GM18499 (cell line): ENCODE data around the gene STK10.

Experiments
- ATAC-seq: cut with Tn5 transposase; IDR thresholded peaks from one replicate; pipeline ENCODE4 v1.9.1; 2021; ENCODE audit warnings: moderate number of reproducible peaks; ENCODE audit not compliant: insufficient read depth, unreplicated experiment

STK10 gene

DNA sequence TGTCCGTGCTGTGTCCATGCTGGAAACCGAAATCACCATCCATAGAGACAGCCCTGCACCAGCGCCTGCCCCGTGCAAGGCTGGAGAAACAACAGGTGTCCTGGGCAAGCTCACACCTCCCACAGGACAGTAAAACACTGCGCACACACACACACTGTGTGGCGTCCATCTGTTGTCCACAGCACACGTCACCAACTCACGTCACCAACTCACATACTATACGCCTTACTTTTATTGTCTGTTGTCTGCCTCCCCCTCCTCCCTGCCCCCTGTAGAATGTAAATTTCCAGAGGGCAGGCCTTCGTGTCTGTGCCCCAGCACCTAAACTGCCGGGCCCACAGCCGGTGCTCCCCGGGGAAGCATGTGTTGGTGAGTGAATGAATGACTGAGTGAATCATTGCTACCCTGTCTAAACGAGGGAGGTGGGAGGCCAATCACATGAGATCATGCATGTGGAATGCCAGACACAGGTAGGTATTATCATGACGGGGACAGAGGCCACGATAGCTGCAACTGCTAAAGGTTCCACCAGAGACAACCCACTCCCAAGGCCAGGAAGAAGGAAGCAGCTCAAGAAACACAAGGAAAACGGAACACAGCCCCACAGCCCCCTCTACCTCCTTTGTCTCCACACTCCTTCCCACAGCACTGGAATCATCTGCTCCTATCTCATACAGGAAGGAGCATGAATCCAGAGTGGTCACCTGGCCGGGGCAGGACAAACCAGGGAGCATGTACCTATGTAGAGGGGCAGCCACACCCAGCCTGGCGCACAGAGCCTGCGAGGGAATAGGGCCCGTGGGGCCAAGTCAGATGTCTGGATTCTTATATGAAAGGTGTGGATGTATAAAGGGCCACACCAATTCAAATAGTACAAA is 41.9 kb downstream of the STK10 start:
- no peak for ATAC-seq

DNA sequence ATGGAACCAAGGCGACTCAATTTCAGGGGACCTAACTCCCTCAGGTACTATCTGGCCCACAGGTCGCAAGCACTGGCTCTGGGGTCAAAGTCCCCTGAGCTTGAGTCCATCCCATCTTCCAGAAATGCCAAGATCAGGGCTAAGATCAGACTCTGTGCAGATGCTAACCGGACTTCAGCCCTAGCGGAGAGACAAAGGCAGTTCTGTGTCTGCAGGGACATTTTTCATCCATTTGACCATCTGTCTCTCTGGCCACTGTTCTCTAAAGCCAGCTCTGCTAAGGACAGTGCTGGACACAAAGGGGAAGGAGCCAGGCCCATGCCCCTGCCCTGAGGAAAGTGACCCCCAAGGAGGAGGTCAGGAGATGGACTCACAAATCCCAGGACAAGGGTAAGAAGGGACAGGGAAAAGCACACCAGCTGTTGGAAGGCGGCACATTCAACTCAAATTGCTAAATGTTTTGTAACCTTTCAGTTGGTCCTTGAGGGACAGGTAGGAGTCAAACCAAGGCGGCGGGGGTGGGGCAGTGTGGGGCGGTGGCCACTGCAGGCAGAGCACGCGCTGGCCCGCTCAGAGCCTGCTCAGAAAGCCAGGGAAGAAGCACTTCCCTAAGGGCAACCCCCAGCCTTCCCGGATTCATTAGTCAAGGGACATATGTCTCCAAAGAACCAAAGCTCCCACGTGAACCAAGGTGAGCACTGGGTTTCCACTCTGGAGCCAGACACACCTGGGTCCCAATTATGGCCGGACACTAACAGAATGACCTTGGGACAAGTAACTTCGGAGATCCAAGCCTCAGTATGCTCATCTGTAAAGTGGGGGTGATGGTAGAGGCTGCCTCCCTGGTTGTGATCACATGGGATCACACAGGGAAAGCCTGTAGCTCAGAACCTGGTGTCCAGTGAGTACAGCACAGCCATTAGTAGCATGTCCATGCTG is 42.8 kb downstream of the STK10 start:
- ATAC-seq, result no peak

DNA sequence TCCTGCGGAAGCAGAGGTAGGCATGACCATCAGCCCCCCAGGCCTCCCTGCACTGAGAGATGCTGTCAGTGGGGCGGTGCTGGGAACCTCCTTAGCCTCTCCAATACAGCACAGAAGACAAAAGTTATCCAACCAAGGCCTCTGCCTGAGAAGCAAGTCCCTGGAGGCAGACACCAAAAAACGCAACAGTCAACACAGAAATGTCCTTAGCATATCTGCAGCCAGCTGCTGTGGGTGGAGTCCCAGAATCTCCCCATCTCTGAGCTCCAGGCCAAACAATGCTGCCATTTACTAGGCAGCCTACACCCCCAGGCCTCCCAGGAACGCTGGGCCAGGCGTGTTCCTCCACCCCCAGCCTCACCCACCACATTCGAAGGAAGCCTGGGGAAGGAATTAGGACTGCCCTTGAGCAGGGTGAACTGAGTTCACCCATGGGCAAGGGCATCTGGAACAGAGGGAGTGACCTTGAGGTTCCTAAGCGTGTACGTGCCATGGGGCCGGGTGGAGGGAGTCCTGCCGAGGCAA is 43.7 kb downstream of the STK10 start:
- no peak for ATAC-seq

DNA sequence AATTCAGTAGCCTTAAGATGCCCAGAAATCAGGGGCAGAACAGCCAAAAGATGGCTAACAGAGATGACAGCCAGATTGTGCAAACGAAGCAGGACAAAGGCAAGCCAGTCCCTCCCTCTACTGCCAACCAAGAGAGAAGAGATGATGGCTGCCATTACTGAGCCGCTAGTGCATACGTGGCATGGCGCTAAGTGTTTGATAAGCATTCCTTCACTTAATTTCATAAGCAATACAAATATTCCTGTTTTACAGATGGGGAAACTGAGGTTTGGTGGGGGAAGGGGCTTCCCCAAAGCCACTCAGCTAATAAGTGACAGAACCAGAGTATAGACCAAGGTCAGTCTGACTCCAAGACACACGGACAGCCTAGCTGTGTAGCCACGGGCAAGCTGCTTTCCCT is 44.1 kb downstream of the STK10 start:
- ATAC-seq, result no peak

DNA sequence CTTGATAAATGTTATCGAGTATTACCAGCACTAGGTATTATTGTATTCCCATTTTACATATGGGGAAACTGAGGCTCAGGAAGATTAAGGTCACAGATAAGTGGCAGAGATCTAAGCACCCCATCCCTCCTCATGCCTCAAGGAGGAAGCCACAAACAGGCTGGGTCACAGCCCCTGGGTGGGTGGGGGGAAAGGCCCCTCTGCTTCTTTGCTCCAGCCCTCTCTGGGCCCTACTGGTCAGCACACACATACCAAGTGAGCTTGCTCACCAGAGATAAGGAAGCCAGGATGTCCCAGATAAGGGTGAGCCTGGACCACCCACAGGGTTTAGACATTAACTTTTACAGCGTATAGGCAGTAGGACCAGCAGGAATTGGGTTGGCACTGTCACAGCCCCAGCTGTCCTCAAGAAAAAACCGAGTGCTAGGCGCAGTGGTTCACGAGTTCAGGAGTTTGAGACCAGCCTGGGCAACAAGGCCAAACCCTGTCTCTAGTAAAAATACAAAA is 45.3 kb downstream of the STK10 start:
- ATAC-seq, result no peak

DNA sequence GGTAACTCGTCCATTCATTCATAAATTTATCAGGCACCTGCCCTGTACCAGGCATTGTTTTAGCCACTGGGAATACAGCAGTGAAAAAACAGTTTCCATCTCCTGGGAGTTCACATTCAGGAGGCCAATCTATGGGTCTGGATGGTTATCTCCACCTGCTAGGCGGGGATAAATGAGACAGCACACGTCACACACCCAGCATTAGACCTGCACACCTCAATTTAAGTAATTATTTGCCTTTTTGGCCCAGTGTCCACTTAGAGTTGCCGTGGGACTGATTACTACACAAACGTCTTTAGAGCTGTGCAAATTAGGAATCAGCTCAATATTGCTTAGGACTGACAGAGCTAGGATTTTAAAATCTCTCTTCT is 46.1 kb downstream of the STK10 start:
- ATAC-seq, result no peak

DNA sequence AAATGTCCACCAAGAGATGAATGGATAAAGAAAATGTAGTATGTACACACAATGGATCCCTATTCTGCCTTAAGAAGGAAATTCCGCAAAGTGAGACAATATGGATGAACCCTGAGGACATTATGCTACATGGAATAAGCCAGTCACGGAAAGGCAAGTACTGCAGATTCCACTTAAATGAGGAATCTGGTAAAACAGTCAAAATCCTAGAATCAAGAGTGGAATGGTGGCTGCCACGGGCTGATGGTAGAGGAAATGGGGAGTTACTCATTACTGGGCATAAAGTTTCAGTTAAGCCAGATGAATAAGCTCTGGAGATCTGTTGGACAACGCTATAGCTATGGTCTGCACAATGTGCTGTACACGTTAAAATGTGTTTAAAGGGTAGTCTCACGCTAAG is 47.2 kb downstream of the STK10 start:
- ATAC-seq, result no peak

DNA sequence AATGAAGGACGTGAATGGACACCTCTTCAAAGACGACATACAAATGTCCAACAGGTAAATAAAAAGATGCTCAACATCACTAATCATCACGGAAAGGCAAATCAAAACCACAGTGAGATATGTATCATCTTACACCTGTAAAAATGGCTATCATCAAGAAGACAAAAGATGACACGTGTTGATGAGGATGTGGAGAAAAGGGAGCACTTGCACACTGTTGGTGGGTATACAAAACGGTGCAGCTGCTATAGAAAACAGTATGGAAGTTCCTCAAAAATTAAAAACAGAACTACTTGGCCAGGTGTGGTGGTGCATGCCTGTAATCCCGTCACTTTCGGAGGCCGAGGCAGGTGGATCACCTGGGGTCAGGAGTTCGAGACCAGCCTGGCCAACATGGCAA is 47.9 kb downstream of the STK10 start:
- ATAC-seq, result no peak

DNA sequence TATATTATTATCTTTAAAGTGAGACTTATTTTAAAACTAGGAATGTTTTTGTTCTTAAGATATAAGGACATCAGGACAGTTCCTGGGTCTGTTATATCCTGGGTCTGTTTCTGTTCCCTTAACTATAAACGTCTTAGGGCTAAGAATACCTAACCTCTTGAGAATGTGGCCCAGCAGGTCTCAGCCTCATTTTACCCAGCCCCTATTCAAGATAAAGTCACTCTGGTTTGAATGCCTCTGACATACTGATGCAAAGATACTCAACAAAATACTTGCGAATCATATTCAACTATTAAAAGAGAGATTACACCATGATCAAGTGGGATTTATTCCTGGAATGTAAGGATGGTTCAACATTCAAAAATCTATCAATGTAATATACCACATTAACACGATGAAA is 51.0 kb downstream of the STK10 start:
- ATAC-seq, result no peak

DNA sequence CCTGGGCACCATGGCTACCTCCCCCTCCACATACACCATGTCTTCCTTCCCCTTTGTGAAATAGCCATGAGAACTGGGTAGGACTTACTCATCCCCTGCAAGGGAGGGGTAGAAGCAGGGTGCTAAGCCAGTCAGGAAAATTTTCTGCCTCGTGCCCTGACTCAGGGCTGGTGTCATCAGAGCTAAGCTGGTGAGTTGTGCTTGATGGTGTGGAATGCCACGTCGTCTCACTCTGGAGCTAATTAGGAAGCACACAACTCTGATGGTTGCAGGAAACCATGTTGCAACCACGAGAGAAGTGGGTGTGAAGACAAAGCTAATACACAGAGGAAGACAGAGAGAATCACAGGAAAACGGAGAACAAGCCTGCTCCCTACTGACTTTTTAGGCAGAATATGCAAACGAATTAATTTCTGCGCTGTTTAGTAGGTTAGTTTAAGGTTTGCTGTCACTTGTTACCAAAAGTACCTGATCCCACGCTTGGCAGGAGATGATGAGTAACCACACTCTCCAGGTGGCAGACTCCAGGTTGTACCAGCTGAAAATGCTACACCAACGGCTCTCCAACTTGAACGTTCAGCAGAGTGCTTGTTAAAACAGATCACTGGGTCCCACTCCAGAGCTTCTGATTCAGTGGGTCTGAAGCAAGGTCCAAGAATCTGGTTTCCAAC is 54.5 kb downstream of the STK10 start:
- no peak for ATAC-seq

DNA sequence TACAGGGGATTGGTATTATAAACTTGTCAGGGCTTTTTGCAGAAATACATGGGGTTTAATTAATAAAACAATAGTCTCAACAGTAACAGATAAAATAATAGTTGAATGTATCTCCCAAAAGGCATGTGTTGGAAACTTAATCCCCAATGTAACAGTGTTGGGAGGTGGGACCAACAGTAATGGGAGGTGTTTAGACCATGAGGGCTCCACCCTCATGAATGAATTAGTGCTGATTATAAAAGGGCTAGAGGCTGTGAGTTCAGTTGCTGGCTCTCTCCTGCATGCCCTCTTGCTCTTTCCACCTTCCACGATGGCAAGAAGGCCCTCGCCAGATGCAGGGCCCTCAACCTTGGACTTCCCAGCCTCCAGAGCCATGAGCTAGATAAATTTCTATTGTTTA is 56.3 kb downstream of the STK10 start:
- ATAC-seq, result no peak

DNA sequence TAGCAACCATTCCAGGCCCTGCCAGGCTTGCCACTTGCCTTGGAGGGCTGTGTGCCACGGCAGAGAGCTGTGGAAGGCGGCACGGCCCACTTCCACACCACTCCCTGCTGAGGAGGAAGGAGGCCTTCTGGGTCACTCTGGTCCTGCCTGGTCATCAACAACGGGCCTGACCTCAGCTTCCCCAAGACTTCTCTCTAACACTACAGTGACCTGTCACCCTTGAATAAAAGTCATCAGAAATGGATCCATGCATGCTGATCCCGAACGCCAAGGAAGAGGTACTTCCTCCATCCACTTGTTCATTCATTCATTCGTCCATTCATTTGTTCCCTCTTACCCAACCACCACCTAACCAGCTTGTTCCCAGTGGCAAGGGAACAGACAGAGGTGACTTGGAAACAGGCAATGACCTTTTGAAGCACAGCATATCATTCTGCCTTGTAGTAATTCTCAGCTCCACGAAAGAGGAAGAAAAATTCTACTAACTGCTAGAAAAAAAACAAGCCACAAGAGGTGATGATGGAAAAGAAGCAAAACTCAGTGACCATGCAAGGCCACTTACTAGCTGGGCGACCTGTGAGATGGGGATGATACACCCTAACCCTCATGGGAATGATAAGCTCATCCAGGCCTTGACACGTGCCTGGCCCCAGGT is 58.6 kb downstream of the STK10 start:
- ATAC-seq, result no peak

DNA sequence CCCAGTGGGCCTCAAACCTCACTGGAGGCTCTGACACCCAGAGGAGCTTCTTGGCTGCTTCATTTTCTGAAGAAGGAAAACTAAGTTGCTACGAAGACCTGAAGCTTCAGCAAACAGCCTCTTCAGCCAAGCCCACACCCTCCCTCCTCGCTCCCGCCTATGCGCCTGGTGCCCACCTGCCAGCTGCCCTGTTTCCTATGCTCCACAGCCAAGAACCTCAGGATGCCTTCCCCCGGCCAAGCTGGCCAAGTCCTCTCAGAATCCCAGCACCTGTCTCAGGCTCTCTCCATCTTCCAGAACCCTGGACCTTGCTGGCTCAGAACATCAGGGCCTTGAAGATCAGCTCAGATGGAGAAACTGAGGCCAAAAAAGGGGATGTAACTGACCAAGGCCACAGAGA is 60.4 kb downstream of the STK10 start:
- no peak for ATAC-seq

DNA sequence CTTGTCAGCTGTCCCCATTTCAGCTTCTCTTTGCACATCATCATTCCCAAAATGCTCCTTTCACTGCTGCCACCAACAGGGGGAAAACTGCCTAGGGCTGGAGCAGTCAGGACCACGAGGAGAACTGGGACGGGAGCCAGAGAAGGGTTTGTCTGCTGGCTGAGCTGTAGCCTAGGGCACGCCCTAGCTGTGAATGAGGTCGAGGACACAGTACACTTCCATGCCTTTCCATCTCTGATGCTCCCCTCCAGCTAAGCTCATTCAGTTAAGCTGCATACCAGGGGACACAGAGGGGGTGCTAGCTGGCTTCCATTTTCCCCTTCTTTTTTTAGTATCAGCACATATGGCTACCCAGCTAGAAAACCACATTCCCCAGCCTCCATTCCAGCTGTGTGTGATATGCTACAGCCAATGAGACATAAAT is 64.7 kb downstream of the STK10 start:
- ATAC-seq, result no peak

DNA sequence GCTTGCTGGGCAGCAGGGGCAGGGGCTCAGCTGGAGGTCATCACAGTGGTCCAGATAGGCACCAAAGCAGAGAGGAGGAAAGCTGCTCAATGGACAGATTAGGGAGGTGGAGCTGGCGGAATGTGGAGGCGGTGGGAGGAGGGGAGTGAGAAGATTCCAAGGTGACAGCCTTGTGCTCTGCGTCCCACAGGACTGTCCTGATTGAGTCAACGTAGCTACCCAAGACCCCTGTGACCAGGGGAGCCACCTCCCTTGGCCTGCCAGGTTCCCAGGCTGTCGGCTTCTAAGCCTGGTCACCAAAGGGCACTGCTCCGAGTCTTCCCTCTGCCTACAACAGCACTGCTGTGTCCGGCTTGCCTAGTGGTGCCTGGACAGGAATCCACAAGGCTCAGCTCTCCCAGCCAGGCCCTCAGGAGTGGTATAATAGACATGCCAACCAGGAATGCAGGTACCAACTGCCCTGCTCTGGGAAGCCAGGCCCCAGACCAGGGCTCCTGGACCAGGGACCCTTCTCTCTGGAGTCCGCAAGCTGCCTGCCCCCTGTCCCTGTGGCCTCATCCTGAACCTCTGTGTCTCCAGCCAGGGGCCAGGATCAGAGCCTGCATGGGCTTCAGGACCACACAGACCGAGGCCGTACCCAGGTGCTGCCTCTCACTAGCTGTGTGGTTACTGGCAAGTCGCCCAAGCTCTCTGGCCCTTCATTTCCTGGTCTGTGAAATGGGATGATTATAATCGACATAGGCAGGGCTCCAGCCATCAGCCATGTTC is 67.9 kb downstream of the STK10 start:
- no peak for ATAC-seq

DNA sequence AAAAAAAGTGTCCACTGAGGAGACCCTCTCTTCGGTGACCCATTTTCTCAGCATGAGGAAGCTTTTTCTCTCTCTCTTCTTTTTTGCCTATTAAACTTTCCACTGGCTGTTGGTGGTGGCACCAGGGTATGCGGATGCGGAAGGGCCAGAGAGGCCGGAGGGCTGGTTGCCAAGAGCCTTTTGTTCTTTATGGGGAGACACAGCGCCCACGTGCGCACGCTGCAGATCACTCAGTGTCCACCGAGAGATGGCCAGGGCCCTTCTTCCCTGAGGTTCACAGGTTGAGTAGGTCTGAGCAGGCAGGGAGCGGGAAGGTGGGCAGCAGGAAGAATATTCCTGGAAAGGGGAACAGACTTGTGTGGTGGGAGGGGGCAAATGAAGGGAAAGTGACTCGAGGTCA is 69.1 kb downstream of the STK10 start:
- no peak for ATAC-seq

DNA sequence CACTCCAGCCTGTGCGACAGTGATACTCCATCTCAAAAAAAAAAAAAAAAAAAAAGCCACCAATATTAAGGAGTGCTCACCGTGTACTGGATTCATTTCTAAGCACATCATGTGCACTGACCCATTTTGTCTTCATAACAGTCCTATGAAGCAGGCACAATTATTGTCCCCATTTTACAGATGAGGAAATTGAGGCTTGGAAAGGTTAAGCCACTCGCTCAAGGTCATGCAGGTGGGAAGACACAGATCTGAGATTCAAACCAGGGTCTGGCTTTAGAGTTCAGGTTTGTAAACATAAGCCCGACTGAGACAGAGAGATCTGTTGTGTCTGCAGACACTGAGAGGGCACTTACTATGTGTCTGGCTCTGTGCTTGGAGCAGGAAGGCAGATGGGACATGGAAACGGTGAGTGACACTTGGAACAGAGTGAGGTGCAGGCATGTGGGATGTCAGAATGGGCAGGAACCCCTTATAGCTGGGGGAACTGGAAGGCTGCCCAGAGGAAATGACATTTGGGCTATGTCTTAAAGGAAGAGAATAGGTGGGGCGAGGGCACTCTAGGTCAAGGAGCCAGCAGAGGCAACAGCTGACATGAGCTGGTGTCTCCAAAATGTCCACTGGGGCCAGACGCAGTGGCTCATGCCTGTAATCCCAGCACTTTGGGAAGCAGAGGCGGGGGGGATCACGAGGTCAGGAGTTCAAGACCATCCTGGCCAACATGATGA is 69.9 kb downstream of the STK10 start:
- no peak for ATAC-seq

DNA sequence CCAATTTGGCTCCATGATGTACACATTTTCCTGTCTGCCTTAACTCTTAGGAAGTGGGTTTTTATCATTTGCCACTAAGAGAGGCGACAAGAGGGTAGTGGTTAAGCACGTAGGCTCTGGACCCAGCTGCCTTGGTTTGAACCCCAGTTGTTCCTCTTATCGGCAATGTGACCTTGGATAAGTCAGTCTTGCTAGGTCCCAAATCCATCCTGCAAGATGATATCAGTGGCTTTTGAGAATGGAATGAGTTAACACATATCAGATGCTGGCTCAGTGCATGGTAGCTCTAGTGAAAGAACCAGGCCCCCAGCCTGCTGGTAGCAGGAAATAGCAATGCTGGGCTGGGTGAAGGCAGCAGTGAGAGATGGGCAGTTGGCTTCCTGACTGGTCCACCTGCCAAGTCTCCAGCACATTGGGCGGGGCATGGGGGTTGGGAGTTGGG is 72.5 kb downstream of the STK10 start:
- ATAC-seq, result no peak
